NT2/D1 (cell line): ENCODE data around the gene TNFAIP2.

Source experiments
- YY1 ChIP-seq: IDR thresholded peaks from 2 replicates; pipeline ENCODE4 v1.6.1; 2011; ENCODE audit not compliant: insufficient read length, insufficient read depth
- ZNF274 ChIP-seq: IDR thresholded peaks from 2 replicates; pipeline ENCODE4 v1.6.1; 2011; ENCODE audit warnings: mild to moderate bottlenecking, low read depth, low read length

DNA sequence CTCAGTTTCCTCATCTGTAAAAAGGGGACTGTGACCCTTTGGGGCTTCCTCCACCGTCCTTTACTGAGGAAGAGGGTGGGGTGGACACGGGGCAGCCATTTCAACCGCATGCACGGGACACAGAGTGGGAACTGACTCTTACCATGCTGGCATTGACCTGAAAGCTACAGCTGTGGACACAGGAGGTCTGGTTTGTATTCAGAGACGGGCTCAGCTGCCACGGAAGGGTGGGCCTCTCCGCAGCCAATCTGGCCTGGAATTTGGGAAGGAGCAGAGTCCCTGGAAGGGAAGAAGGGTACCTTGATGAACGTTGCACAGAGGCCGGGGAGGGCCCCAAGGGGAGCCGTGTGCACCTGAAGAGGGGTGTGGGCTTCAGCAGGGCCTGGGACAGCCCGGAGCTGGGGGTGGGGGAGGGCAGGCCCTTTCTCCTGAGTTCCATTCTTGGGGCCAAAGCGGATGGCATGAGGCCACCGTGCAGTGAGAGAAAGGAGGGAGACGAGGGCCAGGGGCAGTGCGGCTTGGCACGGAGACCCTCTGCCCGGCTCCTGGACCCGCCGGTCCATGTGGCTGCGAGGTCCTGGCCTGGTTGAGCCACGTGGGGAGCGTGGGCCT is 14.5 kb downstream of the TNFAIP2 start:
- TF ChIP-seq ZNF274 (no peak), YY1 (no peak)
